Tibial nerve (tissue), 3 donors: Measurements from ENCODE around the gene CYTH3.

Experiments
- POLR2A ChIP-seq, 2 donors: fragments of 450-650 bp; IDR thresholded peaks; one replicate each; pipeline ENCODE4 v1.6.1; 2017; ENCODE audit warnings: antibody characterized with exemption in 2 of 2, mild to moderate bottlenecking in 2 of 2, moderate library complexity in 2 of 2
- TF ChIP-seq, protein P1 (sequence below), 5 experiments: fragments of 200-600 bp in 3 of 5; fragments of 450-650 bp in 2 of 5; sonication (generic) in 3 of 5; IDR thresholded peaks; one replicate each; pipeline ENCODE4 v1.5.1; 2016 to 2019; ENCODE audit warnings: antibody characterized with exemption in 5 of 5, mild to moderate bottlenecking in 3 of 5, moderate library complexity in 2 of 5

DNA sequence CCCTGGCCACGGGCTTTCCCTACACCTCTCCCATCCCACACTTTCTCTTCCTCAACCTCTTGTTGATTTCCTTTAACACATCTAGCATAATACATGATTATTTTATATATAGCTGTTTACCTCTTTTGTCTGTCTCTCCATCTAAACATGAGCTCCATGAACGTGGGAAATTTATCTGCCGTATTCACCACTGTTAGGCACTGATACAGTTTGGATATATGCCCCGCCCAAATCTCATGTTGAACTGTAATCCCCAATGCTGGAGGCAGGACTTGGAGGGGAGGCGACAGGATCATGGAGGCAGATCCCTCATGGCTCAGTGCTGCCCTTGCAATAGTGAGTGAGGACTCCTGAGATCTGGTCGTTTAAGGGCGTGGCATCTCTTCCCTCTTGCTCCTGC lies 5.7 kb downstream of the CYTH3 start:
- TF ChIP-seq POLR2A (IDR thresholded peaks at IDR 0.05), result no peak
- TF ChIP-seq, protein P1, sequence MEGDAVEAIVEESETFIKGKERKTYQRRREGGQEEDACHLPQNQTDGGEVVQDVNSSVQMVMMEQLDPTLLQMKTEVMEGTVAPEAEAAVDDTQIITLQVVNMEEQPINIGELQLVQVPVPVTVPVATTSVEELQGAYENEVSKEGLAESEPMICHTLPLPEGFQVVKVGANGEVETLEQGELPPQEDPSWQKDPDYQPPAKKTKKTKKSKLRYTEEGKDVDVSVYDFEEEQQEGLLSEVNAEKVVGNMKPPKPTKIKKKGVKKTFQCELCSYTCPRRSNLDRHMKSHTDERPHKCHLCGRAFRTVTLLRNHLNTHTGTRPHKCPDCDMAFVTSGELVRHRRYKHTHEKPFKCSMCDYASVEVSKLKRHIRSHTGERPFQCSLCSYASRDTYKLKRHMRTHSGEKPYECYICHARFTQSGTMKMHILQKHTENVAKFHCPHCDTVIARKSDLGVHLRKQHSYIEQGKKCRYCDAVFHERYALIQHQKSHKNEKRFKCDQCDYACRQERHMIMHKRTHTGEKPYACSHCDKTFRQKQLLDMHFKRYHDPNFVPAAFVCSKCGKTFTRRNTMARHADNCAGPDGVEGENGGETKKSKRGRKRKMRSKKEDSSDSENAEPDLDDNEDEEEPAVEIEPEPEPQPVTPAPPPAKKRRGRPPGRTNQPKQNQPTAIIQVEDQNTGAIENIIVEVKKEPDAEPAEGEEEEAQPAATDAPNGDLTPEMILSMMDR (IDR thresholded peaks at IDR 0.05), result no peak
